GM06990 (cell line): ENCODE measurements around the gene MYORG.
A peak's percentile ranks its signal among the peaks of the same experiment; 100 is the strongest.

Experiments
- DNase-seq: peaks from one replicate; pipeline ENCODE4 v3.0.0-alpha.2; 2011; ENCODE audit not compliant: insufficient read length; ENCODE audit errors: extremely low read depth
- H3K27me3 ChIP-seq: replicated peaks from 2 replicates; pipeline ENCODE4 v1.6.0; 2011; ENCODE audit warnings: low read length; ENCODE audit not compliant: control insufficient read depth, insufficient read depth
- H3K36me3 ChIP-seq: 2 replicates; pipeline ENCODE4 v1.5.1; 2011; ENCODE audit warnings: low read length; ENCODE audit not compliant: control insufficient read depth, insufficient read depth
- H3K4me3 ChIP-seq: replicated peaks from 2 replicates; pipeline ENCODE4 v1.5.1; 2011; ENCODE audit warnings: low read depth, mild to moderate bottlenecking, control low read depth, low read length
- CTCF ChIP-seq: IDR thresholded peaks from 2 replicates; pipeline ENCODE4 v1.5.1; 2011; ENCODE audit warnings: low read length, control low read depth, mild to moderate bottlenecking, inconsistent platforms; ENCODE audit not compliant: insufficient read depth, poor library complexity, severe bottlenecking

MYORG gene

GRCh38 chr9:34400686-34401602 lies 24.2 kb upstream of the MYORG start:
- Histone ChIP-seq H3K4me3 (no peak overlapping the region), H3K27me3 (no peaks in the 10 kb centered on the region; the same call in none of the 2 replicates), H3K36me3 (no peaks in the 10 kb centered on the region)
- TF ChIP-seq CTCF: no peak
- no peak for DNase-seq

- no peak for DNase-seq
- TF ChIP-seq CTCF: peak; percentile 20
- Histone ChIP-seq H3K27me3 (no peaks in the 10 kb centered on the region; the same call in none of the 2 replicates), H3K4me3 (no peak overlapping the region), H3K36me3 (no peaks in the 10 kb centered on the region)
Measured at GRCh38 chr9:34400275-34400674, 23.6 kb upstream of the MYORG start.

GRCh38 chr9:34399729-34400128 lies 23.0 kb upstream of the MYORG start:
- Histone ChIP-seq H3K27me3 (no peaks in the 10 kb centered on the region; the same call in none of the 2 replicates), H3K36me3 (no peaks in the 10 kb centered on the region), H3K4me3 (no peak overlapping the region)
- TF ChIP-seq CTCF: no peak
- DNase-seq: no peak

GRCh38 chr9:34398875-34399274 lies 22.2 kb upstream of the MYORG start:
- DNase-seq: no peak
- H3K4me3 ChIP-seq: no peak overlapping the region
- H3K27me3 ChIP-seq: no peaks in the 10 kb centered on the region; the same call in none of the 2 replicates
- no peak for TF ChIP-seq CTCF
- no peaks in the 10 kb centered on the region for H3K36me3 ChIP-seq

GRCh38 chr9:34396276-34397214 lies 19.8 kb upstream of the MYORG start:
- H3K27me3 ChIP-seq: no peaks in the 10 kb centered on the region; the same call in none of the 2 replicates
- no peak overlapping the region for H3K4me3 ChIP-seq
- no peaks in the 10 kb centered on the region for H3K36me3 ChIP-seq
- TF ChIP-seq CTCF: no peak
- DNase-seq: no peak
